ENCODE measurements around the gene MRPL45.

MRPL45 gene

GRCh38 chr17:38324772-38325171 is 27.8 kb downstream of the MRPL45 start:
- in situ Hi-C loops (cut with HindIII; ENCODE audit: low sequenced_read_pairs) = no loop called here

DNA sequence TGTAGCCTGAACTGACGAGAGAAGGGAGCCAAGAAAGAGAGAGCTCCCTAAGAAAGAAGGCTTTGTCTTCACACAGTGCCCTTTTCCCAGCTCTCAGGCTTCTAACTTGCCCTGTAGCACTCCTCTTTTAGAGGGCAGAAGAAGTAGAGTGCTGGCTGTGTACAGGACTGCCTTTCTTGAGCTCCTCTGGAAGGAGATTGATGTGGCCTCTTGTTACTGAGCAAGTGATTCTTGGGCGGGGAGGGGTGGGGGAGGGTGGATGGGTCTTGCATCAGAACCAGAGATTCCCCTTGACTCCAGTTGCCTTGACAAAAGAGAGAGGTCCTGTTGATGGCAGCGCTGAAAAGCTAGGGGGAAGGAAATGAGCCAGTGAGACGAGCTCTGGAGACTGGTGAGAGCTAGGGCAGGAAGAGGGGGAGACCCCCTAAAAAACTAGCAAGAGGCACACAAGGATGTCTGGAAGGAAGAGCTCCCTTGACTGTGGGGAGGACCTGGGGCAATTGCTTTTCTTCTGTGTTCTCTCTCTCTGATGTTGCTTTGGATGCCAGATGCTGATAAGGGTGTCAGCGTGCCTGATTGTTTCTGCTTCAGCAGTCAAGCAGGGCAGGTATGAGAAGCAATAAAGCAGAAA is 28.4 kb downstream of the MRPL45 start:
- in situ Hi-C loops (cut with HindIII; ENCODE audit: low sequenced_read_pairs) = no loop called here

GRCh38 chr17:38326996-38327792 is 30.2 kb downstream of the MRPL45 start:
- in situ Hi-C loops (cut with HindIII; ENCODE audit: low sequenced_read_pairs) = no loop called here

DNA sequence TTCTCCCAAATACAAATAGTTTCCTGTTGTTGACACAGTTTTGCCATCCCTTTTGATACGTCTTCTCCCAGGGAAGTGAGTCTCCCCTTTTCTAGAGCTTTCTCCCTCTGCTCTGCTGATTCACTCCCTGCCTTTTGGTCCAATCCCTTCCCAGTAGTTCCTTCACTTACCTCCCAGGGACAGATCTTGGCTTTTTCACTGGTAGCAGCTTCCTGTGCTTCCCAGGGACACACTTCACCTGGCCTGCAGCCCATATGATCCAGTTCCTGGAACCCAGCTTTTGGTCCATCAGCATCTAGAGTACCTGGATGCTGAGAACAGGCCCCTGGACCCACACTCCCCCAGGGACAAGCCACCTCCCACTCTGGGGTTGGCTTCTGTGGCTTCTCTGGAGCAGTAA is 31.0 kb downstream of the MRPL45 start:
- in situ Hi-C loops (cut with HindIII; ENCODE audit: low sequenced_read_pairs) = no loop called here

- in situ Hi-C loops (cut with HindIII; ENCODE audit: low sequenced_read_pairs) = no loop called here
Observed at GRCh38 chr17:38328620-38329019, 31.7 kb downstream of the MRPL45 start.

DNA sequence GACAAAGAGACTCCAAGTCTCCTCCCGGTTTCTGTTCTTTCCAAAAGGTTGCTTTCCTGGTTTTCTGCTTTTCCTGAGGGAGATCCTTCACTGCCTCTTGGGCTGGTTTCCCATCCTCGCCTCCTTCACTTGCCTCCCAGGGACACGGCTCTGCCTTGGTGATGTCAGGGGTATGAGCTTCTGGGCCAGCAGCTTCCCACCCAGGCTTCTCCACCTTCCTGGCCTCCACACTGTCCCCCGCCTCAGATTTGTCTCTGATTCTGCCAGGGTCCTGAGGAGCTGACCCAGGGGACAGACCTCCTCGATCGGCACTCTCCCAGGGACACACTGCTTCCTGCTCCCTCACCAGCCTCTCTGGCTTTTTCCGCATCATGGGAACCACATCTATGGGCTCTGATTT is 32.3 kb downstream of the MRPL45 start:
- in situ Hi-C loops (cut with HindIII; ENCODE audit: low sequenced_read_pairs) = no loop called here

DNA sequence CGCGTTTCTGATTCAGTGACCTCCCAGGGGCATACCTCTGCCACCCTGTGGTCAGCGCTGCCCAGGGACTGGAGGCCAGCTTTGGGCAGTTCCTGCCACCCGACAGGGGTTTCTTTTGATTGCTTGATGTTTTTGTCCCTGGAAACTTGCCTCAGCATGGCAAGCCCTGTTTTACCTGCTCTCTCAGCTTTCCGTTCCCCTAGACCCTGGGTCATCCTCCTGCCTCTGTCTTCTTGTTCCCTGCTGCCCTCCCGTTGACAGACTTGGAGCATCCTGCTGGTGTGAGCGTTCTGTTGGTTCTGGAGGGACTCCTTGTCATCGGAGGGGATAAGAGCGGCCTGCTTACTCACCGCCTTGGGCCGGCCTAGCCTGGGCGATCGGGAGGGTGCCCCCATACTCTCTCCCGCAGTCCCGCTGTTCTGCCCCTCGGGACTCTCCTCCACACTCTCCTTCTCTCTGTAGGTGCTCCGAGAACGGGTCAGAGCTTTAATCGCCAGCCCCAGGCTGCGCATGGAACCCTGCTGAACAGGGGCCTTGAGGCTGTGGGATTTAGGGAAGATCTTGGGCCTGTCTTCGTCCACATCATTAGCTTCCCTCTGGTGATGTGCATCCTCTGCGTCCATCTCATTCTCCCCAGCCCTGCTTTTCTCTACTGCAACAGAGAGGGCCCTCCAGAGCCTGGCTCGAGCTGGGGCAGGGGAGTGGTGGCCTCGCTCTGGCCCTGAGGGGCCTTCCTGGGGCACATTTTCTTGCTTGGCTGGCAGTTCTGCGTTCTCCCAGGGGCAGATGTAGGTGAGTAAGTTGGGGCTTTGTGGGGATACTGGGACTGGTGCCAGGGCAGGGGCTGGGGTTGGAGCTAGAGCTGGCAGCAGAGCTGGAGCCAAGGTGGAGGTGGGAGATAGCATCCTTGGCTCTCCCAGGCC is 33.1 kb downstream of the MRPL45 start:
- in situ Hi-C loops (cut with HindIII; ENCODE audit: low sequenced_read_pairs) = no loop called here

DNA sequence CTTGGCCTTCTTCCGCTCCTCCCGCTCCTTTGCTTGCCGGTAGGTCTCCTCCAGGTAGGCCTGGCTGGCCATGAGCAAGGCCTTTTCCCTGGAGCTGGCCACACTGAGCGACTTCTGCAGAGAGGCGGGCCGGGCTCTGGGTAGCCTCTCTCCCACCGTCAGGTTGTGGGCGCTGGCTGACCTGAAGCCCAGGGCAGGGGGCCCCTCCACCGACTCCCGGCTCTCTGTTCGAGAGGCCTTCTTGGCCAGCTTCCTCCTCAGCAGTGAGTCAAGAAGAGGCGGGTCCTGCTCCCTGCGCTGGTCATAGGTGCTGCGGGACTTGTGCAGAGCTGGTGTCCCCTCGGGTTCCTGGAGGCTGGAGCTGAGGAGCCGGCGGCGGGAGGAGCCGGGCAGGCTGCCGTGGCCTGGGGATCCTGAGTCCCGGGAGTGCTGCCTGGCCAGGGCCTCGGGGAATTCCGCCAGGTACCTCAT is 34.0 kb downstream of the MRPL45 start:
- in situ Hi-C loops (cut with HindIII; ENCODE audit: low sequenced_read_pairs) = no loop called here

DNA sequence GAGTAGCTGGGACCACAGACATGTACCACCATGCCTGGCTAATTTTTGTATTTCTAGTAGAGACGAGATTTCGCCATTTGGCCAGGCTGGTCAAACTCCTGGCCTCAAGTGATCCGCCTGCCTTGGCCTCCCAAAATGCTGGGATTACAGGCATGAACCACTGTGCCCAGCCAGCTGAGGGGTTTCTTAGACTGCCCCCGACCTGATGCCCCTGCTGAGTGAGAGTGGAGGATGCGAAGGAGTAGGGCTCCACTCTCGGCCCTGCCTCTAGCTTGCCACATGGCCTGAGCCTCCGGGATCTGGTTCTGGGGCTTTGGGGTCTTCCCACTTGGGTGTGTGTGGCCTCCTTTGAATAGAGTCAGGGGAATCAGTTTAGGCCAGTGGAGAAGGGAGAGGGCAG is 35.8 kb downstream of the MRPL45 start:
- in situ Hi-C loops (cut with HindIII; ENCODE audit: low sequenced_read_pairs) = no loop called here

DNA sequence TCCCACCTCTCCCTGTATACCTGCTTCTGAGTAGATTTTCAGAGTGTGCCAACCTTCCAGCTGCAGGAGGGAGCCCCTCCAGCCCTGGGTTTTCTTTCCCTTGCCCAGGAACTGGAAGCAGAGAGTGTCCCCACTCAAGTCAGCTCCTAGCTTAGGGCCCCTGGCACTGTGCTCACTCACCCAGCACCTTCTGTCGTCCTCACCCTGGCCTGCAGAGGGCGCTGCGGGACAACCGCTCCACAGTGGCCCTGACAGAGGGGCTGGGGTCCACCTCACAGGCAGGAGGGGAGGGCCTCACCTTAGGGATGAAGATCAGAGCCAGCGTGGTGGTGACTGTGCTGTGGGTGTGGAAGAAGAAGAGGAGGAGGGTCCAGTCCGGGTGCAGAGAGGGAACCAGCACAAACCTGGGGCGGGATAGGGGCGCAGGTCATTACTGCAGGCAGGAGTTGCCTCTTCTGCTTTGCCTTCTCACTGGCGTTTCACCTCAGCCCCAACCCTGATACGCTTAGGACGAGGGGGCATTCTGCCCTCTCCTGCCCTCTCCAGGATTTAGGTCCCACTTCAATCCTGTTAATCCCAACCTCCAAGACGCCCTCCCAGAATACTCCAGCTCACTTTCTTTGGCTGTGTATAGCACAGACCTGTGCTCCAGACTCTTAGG is 36.8 kb downstream of the MRPL45 start:
- in situ Hi-C loops (cut with HindIII; ENCODE audit: low sequenced_read_pairs) = no loop called here

DNA sequence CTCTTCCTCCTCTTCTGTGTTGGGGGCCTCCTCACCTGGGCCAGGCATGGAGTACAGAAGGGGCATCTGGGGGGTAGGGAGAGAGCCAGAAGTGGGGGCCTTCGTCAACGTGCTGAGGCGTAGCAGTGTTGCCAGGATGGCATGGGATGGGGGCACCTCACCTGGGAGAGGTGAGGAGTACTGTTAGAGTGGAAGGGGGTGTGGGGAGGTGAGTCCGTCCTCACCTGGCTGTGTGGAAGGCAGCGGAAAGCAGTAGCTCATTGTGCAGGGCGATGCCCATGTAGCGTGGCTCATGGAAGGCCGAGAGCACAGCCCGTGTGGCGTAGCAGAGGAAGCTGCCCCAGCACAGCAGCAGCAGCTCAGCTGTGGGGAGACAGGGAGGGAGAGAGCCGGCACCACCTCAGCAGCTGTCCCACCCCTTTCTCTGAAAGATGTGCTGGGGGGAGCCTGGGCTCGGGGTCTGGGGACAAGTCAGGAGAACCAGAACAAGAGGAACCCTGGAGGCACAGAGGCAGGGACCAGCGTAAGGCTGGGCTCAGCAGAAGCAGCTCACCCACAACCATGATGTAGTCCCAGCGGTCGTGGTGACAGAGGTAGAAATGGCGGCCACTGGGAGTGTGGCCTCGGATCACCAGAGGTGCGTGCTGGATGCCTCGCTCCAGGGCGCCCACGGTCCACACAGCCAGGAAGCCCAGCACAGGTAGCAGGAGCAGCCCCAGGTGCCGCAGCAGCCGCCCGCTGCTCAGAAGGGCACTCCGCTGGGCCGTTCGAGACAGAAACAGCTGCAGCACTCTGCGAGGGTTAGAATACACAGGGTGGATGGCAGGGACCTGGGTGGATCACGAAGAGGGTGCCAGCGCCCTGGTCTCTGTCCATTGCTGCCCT is 37.8 kb downstream of the MRPL45 start:
- in situ Hi-C loops (cut with HindIII; ENCODE audit: low sequenced_read_pairs) = no loop called here

GRCh38 chr17:38336838-38337237 is 39.9 kb downstream of the MRPL45 start:
- in situ Hi-C loops (cut with HindIII; ENCODE audit: low sequenced_read_pairs) = no loop called here

DNA sequence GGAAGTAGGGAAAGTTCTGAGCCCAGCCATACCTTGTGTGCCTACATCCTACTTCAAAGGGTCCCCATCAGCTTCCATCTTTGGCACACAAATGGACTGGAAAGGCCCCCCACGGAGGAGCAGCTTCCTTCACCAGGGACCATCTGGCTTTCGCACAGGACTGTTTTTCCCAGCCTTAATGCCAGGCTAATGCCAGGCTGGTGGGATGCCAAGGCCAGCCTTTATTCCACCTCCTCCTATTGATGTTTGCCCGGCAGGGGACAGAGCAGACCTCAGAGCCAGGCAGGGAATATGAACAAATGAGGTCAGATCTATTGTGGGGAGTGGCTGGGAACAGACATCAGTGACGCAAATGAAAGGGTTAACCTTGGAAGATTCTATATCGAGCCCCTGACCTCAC is 41.1 kb downstream of the MRPL45 start:
- in situ Hi-C loops (cut with HindIII; ENCODE audit: low sequenced_read_pairs) = no loop called here

GRCh38 chr17:38338535-38338934 is 41.6 kb downstream of the MRPL45 start:
- in situ Hi-C loops (cut with HindIII; ENCODE audit: low sequenced_read_pairs) = no loop called here

GRCh38 chr17:38339891-38340290 is 42.9 kb downstream of the MRPL45 start:
- in situ Hi-C loops (cut with HindIII; ENCODE audit: low sequenced_read_pairs) = no loop called here

DNA sequence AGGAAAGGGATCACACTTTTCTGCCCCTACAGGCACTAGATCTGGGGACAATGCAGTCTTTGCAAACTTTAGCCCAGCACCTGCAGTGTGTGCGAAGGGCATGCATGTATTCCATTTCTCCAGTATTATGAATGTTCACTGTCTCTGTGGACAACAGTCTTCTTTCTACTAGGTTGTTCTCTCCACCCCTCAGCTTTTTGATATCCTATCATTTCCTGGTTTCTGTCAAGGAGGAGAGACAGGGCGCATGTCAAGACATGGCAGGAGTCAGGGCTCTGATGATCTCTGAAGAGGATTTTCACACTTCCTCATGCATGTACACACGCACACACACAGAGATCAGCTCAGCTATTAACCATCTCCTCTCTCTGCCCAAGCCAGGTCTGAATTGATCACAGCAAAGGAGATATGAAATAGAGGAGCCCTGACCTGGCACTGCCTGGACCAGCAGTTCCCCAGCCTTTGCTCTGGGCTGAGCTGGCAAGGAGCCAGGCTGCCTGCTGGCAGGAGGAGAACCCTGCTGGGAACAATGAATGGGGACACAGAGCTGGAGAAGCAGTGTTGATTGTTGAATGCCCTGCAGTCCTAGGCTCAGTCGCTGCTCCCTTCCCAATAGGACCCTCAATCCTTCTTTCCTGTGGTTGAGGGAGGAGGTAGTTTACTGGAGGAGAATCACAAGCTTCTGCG is 44.2 kb downstream of the MRPL45 start:
- in situ Hi-C loops (cut with HindIII; ENCODE audit: low sequenced_read_pairs) = no loop called here

- in situ Hi-C loops (cut with HindIII; ENCODE audit: low sequenced_read_pairs) = no loop called here
Observed at GRCh38 chr17:38342886-38343607, 46.1 kb downstream of the MRPL45 start.

DNA sequence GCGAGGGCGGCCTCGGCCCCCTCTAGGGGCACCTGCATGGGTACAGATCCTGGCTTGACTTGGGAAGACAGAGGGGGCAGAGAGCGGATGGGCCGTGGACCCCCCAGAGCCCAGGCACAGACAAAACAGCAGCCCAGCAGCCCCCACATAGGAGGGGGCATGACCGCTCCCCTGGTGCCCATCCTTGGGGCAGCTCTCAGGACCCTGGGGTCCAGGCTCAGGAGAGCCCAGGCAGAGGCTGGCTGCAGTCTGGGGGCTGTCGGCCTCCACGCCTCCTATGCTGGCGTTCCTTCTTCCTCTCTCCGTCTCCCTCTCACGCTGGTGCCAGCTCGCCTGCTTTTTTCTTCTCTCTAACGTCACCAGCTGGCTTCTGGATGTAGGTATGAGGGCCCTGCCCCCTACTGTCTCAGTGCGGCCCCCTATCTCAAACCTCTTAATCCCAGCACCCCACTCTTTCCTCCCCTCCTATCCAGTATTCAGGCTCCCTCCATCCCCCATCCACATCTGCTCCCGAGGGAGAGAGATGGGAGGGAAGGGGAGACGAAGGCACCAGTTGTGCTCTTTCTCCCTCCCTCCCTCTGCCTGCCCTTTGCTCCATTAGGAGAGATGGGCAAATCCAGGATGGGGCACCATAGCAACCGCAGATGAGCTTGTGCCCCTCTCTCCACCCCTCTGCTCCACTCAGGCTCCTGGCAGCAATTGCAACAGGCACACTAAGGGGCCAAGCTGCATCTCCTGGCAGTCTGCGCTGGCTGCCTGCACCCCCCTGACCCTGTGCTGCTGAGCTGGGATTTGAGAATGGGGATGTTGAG is 46.8 kb downstream of the MRPL45 start, which contains the start of gene GPR179:
Gene GPR179, minus strand, starts transcription at position 349 of the 812 bp plus-strand sequence. Its CDS starts 167 bp downstream, at position 182.
- in situ Hi-C loops (cut with HindIII; ENCODE audit: low sequenced_read_pairs) = no loop called here
